GM18868 (cell line): Measurements from ENCODE around the gene ZNF469.
"Not testable (repeated sequence)": the region's sequence is repeated elsewhere in the genome, so short reads cannot be mapped to it uniquely, and the experiment has no call there.

Source experiments
- ATAC-seq: cut with Tn5 transposase; IDR thresholded peaks from one replicate; pipeline ENCODE4 v1.9.1; 2021; ENCODE audit warnings: mild to moderate bottlenecking, moderate library complexity; ENCODE audit not compliant: unreplicated experiment

The ZNF469 gene

GRCh38 chr16:88407807-88408206 lies 25.0 kb downstream of the ZNF469 start:
- ATAC-seq: no peak

GRCh38 chr16:88408561-88409142 lies 25.9 kb downstream of the ZNF469 start:
- ATAC-seq: no peak

- ATAC-seq: no peak
These were observed 26.7 kb downstream of the ZNF469 start for GRCh38 chr16:88409296-88410065.

GRCh38 chr16:88410297-88410968 lies 27.7 kb downstream of the ZNF469 start:
- ATAC-seq: not testable (repeated sequence)

- no peak for ATAC-seq
These were observed 29.3 kb downstream of the ZNF469 start for GRCh38 chr16:88411951-88412576.

DNA sequence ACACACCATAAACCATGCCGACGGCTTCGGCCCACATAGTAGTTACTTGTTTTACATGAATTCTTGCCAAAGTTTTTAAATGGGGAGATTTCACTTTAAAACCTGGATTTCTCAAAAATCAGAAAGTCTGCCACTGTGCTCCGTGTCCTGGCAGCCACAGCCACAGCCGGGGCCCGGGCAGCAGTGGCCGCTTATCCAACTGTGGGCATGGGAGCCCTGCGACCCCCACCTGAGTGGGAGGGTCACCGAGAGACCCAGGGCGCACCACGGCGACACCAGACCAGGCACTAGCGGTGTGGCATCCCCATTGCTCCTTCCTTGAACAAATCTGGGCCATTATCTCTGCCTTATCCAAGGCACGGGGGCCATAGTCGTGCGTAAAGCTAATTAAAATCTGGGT lies 30.0 kb downstream of the ZNF469 start:
- no peak for ATAC-seq

GRCh38 chr16:88413231-88413630 lies 30.5 kb downstream of the ZNF469 start:
- ATAC-seq: no peak

- ATAC-seq: no peak
These were observed 30.9 kb downstream of the ZNF469 start for GRCh38 chr16:88413631-88414030.

GRCh38 chr16:88414521-88415380 lies 32.0 kb downstream of the ZNF469 start:
- no peak for ATAC-seq

DNA sequence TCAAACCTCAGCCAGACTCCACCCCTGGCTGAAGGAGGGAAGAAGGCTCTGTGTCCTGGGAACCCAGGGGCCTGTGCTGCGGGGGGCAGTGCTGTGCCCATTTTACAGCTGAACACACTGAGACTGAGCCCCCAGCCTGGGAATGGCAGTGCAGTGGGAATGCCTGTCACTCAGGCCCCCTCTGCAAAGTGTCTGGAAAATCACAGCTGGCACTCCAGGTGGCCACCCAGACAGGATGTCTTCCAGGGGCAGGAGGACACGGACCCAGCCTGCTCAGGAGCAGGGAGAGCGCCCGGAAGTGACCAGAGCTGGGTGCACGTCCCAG lies 32.6 kb downstream of the ZNF469 start:
- no peak for ATAC-seq

GRCh38 chr16:88415713-88416323 lies 33.1 kb downstream of the ZNF469 start:
- no peak for ATAC-seq

DNA sequence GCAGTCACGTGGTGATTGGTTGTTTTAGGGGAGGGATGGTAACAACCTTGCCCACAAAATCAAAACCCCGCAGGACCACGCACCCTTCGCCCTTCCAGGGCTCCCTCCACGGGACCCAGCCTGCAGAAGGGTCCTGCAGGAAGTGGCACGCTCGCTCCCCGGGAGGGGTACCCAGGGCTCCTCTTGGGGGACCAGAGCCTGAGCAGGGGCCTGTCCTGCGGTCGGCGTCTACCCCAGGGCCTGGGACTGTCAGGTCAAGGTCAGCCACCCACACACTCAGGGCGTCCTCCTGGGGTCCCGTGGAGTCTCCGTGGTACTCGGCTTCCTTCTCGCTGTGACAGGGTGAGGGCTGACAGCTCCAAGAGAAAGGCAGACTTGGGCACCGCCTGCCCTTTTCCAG lies 33.9 kb downstream of the ZNF469 start:
- ATAC-seq: no peak

- ATAC-seq: no peak
These were observed 35.1 kb downstream of the ZNF469 start for GRCh38 chr16:88417684-88418476.

DNA sequence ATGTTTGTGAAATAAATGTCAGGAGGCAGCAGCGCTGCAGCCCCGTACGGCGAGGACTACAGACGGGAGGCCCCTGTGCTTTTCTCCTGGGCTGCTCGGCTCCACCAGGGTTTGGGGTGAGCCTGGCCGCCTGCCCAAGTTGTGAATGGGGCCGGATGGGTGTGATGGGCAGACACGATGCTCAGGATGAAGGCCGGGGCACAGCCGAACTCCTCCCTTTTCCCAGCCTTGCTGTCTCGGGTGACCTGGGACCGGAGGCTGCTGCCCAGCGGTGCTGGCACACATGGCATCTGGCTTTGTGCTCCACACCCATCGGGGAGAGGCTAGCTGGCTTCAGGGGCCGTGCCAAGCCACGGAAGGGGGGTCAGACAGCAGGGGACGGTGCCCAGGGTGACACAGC lies 36.1 kb downstream of the ZNF469 start:
- ATAC-seq: no peak

DNA sequence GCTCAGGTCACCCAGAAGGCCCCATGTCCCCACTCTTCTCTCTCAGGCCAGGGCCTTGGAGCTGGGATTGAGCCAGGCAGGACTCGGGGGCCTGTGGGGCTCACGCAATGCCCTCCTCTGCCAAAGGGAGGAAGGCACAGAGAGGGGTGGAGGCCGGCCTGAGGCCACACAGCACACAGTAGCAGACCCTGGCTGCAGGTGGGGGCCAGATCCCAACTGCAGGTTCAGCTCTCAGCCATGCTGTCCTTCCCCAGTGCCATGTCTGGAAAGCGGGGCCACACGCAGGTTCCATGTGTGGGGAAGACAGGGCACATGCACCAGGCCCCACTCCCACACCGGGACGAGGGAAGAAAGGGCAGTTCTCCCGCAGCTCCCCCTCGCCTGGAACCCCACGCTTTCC lies 37.0 kb downstream of the ZNF469 start:
- no peak for ATAC-seq

GRCh38 chr16:88420496-88420895 lies 37.7 kb downstream of the ZNF469 start:
- ATAC-seq: no peak

DNA sequence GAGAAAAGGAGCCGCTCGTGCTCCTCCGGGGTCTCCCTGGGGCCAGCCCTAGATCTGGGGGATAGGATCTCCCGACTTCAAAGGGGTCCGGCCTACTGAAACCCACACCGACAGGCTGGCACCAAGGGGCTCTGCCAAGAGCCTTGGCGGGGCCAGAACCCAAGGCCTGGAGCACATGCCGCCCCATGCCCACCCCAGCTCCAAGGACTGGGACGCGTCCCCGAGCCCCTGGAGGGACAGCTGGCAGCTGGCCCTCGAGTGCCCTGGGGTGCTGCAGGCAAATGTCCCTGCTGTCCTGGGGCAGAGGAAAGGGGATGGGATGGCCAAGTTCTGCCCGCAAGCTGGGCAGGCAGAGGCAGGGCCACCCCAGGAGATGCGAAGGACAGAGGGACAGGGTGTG lies 38.5 kb downstream of the ZNF469 start:
- no peak for ATAC-seq

DNA sequence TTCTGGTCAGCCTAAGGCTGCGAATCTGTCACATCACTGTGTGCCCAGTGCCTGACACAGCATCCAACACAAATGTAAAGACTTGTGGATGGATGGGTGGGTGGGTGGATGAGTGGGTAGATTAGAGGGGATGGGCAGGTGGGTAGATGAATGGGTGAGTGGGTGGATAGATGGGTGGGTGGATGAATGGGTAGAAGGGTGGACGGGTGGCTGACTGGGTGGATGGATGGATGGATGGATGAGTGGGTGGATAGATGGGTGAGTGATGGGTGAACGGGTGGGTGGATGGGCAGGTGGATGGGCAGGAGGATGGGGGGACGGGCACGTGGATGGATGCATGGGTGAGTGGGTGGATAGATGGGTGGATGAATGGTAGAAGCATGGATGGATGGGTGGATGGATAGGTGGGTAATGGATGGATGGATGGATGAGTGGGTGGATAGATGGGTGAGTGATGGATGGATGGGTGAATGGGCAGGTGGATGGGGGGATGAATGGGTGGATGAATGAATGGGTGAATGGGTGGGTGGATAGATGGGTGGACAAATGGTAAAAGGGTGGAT lies 39.2 kb downstream of the ZNF469 start:
- no peak for ATAC-seq

DNA sequence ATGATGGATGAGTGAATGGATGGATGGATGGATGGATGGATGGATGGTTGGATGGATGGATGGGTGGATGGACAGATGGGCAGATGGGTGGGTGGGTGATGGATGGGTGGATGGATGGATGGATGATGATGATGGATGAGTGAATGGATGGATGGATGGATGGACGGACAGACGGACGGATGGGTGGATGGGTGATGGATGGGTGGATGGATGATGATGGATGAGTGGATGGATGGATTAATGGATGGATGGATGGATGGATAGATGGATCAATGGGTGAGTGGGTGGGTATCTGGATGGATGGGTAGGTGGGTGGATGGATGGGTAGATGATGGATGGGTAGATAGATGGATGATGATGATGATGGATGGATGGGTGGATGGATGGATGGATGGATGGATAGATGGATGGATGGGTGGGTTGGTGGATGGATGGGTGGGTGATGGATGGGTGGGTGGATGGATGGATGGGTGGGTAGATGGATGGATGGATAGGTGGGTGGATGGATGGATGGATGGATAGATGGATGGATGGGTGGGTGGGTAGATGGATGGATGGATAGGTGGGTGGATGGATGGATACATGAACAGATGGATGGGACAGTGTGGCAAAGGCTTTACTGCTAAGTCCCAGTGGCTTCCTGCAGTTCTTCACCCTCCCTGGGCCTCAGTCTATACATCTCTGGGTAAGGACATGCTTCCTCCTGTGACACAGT lies 40.1 kb downstream of the ZNF469 start:
- ATAC-seq: no peak
